Lung (tissue), 12 donors: ENCODE measurements around the gene RFPL3. TPM values are rescaled to one million over a fixed set of nuclear protein-coding genes. Genes with fewer than 3 reads are reported as not detected.

ENCODE experiments used
- ATAC-seq: fragments of 200-7000 bp; cut with Tn5 transposase; one replicate; pipeline ENCODE4 v1.9.1; 2020; ENCODE audit warnings: moderate number of reproducible peaks; ENCODE audit not compliant: insufficient read depth, low FRiP score
- DNase-seq, 3 donors: peaks; one replicate each; pipeline ENCODE4 v3.0.0-alpha.2; 2013 to 2017
- H3K27ac ChIP-seq, 2 donors: one replicate each; pipeline ENCODE4 v1.5.1; 2013; ENCODE audit warnings: mild to moderate bottlenecking in 2 of 2, moderate library complexity in 2 of 2, control low read depth in 1 of 2, inconsistent platforms in 1 of 2, low read depth in 1 of 2, low read length in 1 of 2
- H3K27me3 ChIP-seq, 3 donors: one replicate each; pipeline ENCODE4 v1.5.1; 2013; ENCODE audit warnings: low read length in 2 of 3; ENCODE audit not compliant: control insufficient read depth in 3 of 3, insufficient read depth in 3 of 3
- H3K36me3 ChIP-seq, 4 donors: one replicate each; pipeline ENCODE4 v1.5.1; 2013; ENCODE audit warnings: low read length in 4 of 4, mild to moderate bottlenecking in 1 of 4, moderate library complexity in 1 of 4; ENCODE audit not compliant: control insufficient read depth in 4 of 4, insufficient read depth in 4 of 4
- H3K4me1 ChIP-seq, 5 donors: one replicate each; pipeline ENCODE4 v1.5.1; 2013; ENCODE audit warnings: low read length in 5 of 5, mild to moderate bottlenecking in 2 of 5, moderate library complexity in 1 of 5; ENCODE audit not compliant: control insufficient read depth in 5 of 5, insufficient read depth in 5 of 5
- H3K4me3 ChIP-seq: one replicate; pipeline ENCODE4 v1.5.1; 2013; ENCODE audit warnings: mild to moderate bottlenecking, control low read depth, moderate library complexity
- H3K9ac ChIP-seq, 2 donors: one replicate each; pipeline ENCODE4 v1.5.1; 2013; ENCODE audit warnings: low read length in 2 of 2, control low read depth in 1 of 2; ENCODE audit not compliant: insufficient read depth in 1 of 2
- H3K9me3 ChIP-seq, 4 donors: one replicate each; pipeline ENCODE4 v1.5.1; 2013; ENCODE audit warnings: low read length in 3 of 4, mild to moderate bottlenecking in 1 of 4, moderate library complexity in 1 of 4; ENCODE audit not compliant: control insufficient read depth in 4 of 4, insufficient read depth in 3 of 4
- CTCF ChIP-seq: IDR thresholded peaks from 2 replicates; pipeline ENCODE4 v1.5.1; 2012; ENCODE audit warnings: mild to moderate bottlenecking; ENCODE audit errors: control extremely low read depth, extremely low read depth
- WGBS, 2 donors: extraction: QIAGEN DNeasy Blood & Tissue Kit; methylation state at CpG; one replicate each; pipeline ENCODE4 v1.1.7; 2013; 5-methylcytosine and 5-hydroxymethylcytosine counted together
- polyA plus RNA-seq, 2 donors: library from polyadenylated mRNA; stranded (reverse); fragments of 200-250 nt; gene quantifications; one replicate each; pipeline ENCODE4 v1.2.1, GENCODE V29; 2013
- total RNA-seq, 2 donors: library from RNA; depleted of rRNA in 1 of 2; stranded (reverse); fragments of >200 nt in 1 of 2; gene quantifications; one replicate each; pipeline ENCODE4 v1.2.1, GENCODE V29; 2014 to 2021
- donor health status: control.
- donor health status: control.
- donor health status: Bipolar disorder and iron deficiency.
- donor health status: healthy.
- donor health status: DM: yes; HTN: yes; CAD: no.

RFPL3 gene
- total and polyA plus RNA-seq, 4 donors: not detected

GRCh38 chr22:32334660-32335365 is 22.9 kb upstream of the RFPL3 start:
- 81 to 90% methylated on average over 17 of the region's 17 CpGs for WGBS, 2 donors
- H3K4me1 ChIP-seq: peaks cover 0 to 7% (median 0%) of the 10 kb centered on the region in 5 donors
- DNase-seq: no peak
- H3K4me3 ChIP-seq: no peak overlapping the region
- H3K27me3 ChIP-seq: no peaks in the 10 kb centered on the region
- H3K9me3 ChIP-seq: peaks cover 0 to 3% (median 0%) of the 10 kb centered on the region in 4 donors
- no peak overlapping the region for H3K9ac ChIP-seq
- H3K27ac ChIP-seq: no peak overlapping the region
- no peak for ATAC-seq
- no peak for TF ChIP-seq CTCF
- H3K36me3 ChIP-seq: no peaks in the 10 kb centered on the region

- no peak for DNase-seq
Measured at GRCh38 chr22:32335471-32335870, 22.2 kb upstream of the RFPL3 start.

GRCh38 chr22:32336121-32336603 is 21.5 kb upstream of the RFPL3 start:
- no peak for DNase-seq
- Histone ChIP-seq H3K27ac (no peak overlapping the region), H3K4me1 (peaks cover 0 to 7% (median 0%) of the 10 kb centered on the region in 5 donors), H3K27me3 (peaks cover 0 to 3% (median 0%) of the 10 kb centered on the region in 3 donors), H3K4me3 (no peak overlapping the region), H3K9ac (no peak overlapping the region), H3K9me3 (peaks cover 0 to 3% (median 0%) of the 10 kb centered on the region in 4 donors), H3K36me3 (no peaks in the 10 kb centered on the region)
- TF ChIP-seq CTCF: no peak
- WGBS, 2 donors: 56 to 61% methylated on average over 13 of the region's 13 CpGs
- ATAC-seq: no peak

More at GRCh38 chr22:32335471-32335870, 22.2 kb upstream of the RFPL3 start:
- H3K4me1 ChIP-seq: peaks cover 0 to 7% (median 0%) of the 10 kb centered on the region in 5 donors
- H3K4me3 ChIP-seq: no peak overlapping the region
- no peak overlapping the region for H3K9ac ChIP-seq
- peaks cover 0 to 3% (median 0%) of the 10 kb centered on the region in 3 donors for H3K27me3 ChIP-seq
- no peak for TF ChIP-seq CTCF
- no peak overlapping the region for H3K27ac ChIP-seq
- H3K9me3 ChIP-seq: peaks cover 0 to 3% (median 0%) of the 10 kb centered on the region in 4 donors
- no peak for ATAC-seq
- no peaks in the 10 kb centered on the region for H3K36me3 ChIP-seq
- 81 to 85% methylated on average over 10 of the region's 10 CpGs for WGBS, 2 donors
